ENCODE data around the gene CARMIL3. TPM values are rescaled to one million over a fixed set of nuclear protein-coding genes. Genes with fewer than 3 reads are reported as not detected.
"Not testable (repeated sequence)": the region's sequence is repeated elsewhere in the genome, so short reads cannot be mapped to it uniquely, and the experiment has no call there.

The CARMIL3 gene
- total RNA-seq, 1 donor from 2014 or later: 0.06 TPM

DNA sequence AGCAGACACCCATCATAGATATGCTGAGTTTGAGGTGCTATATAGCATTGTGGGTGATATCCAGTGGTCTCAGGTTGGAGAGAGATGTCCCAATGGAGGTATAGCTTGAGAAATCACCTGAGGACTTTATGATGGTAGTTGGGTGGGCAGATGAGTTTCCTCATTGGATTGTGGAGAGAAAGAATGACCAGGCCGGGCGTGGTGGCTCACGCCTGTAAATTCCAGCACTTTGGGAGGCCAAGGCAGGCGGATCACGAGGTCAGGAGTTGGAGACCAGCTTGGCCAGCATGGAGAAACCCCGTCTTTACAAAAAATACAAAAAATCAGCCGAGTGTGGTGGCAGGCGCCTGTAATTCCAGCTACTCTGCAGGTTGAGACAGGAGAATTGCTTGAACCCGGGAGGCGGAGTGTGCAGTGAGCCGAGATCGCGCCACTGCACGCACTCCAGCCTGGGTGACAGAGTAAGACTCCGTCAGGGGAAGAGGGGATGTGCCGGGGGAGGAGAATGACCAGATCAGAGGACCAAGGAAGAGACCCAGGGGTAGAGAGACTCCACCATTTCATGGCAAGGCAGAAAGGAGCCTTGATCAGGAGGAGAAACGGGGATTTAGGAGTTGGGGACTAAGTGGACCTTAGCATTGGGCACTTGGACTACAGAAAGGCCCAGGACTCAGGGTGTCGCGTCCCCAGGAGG is 41.5 kb downstream of the CARMIL3 start:
- DNase-seq (ENCODE audit: extremely low read depth, low read depth, low spot score): no peak

DNA sequence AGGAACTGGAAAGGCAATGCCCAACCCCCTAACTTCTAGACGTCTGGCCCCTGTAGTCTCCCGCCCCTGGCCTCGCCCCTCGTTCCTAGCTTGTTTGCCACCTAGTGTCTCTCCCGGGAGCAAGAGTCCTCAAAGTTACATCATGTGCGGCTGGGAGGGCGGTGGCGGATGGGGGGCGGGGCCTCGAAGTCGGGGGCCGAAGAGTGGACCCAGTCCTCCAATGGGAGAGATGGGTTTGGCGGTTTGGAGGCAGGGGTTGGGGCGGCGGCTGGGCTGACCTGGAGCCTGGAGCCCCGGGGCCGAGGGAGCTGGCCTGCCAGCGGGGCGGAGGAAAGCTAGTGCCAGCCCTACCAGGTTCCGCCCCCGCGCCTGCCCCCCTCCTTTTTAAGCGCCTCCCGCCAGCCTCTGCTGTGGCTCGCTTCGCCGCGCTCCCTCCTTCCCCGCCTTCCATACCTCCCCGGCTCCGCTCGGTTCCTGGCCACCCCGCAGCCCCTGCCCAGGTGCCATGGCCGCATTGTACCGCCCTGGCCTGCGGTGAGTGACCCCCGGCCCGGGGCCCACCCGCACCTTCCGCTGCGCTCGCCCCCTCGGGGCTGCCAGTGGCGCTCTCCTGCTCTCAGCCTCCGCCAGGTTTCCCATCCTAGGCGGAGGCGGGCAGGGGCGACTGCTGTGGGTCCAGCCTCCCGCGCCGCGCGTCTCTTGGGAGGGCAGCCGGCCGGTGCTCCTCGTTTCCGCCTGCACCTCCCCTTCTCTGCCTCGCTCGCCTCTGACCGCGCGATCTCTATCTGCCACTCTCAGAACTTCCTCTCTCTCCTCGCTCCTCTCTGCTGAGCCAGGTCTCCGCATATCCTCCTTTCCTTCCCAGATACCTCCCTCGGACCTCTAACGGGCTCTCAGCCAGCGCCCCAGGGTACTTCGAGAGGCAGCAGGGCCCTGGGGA is 42.4 kb downstream of the CARMIL3 start, which contains the start of gene PCK2:
Gene PCK2, plus strand, starts transcription at position 411 of the 940 bp plus-strand sequence. Its CDS starts 95 bp downstream, at position 506.
- DNase-seq (ENCODE audit: extremely low read depth, low read depth, low spot score): no peak

DNA sequence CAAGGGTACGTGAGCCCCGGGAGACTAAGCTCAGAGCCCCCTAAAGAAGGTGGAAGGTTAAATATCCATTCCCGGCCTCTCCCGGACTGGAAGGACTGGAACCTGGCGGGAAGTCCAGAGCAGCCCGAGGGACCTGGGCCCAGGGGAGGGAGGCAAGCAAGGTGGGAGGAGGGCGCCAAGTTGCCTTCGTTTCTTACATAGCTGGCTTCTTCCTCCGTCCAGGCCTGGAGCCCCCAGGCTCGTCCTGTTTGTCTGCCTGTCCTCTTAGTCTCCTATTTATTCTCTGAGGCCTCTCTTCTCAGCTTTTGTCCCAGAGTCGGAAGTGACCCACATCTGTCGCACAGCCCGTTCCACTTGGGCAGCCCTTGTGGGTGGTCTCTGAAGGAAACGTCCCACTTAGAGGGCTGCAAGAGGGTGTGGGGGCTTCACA is 43.0 kb downstream of the CARMIL3 start:
- no peak for DNase-seq (ENCODE audit: extremely low read depth, low read depth, low spot score)

DNA sequence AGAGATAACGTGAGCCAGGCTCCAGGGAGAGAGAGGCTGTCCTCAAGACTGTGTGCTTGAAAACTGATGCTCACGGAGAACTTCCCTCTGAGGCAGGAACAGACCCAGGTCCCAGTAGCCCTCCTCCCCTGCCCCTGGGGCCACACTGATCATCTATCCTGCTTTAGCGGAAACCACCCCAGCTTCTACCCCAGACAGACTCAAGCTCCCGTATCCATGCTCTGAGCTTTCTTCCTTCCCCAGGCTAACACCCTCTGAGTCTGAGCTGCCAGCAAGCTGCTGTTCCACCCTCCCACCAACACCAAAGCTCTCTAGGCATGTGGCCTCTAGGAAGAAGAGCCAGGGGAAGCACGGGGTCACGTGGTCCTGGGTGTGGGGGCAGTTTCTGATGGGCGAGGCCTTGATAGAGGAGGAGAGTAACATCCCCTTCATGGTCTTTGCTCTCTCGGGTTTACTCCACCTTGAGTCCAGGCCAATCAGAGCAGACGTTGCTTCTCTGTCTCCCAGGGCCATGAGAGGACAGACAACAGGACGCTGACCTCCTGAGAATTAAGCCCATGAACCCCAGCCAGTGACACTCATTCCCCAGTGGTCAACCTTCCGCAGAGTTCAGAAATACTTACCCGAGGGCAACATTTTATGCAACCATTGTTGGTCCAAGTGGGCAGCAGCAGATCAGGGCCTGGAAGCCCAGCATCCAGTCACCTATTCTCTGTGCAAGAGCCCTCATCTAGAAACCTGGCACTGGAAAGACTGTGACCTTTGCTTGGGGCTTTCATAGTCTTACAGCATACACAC is 43.7 kb downstream of the CARMIL3 start:
- no peak for DNase-seq (ENCODE audit: extremely low read depth, low read depth, low spot score)

DNA sequence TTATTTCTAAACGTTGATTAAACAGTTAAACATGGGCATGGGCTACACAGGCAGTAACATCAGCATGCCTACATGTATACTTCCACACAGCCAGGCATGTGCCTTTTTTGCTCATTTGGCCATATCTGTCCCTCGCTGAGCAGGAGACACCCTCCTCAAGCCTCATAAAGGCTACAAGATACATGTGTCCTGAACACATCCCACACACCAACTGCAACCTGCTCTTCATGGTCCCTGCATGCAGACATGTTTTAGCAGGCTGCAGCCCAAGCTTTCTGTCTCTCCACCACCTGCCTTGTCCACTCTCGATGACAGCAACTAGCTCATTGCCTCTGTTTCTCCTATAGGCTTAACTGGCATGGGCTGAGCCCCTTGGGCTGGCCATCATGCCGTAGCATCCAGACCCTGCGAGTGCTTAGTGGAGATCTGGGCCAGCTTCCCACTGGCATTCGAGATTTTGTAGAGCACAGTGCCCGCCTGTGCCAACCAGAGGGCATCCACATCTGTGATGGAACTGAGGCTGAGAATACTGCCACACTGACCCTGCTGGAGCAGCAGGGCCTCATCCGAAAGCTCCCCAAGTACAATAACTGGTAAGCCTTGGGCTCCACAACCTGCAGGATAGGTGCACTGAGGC is 44.9 kb downstream of the CARMIL3 start:
- DNase-seq (ENCODE audit: extremely low read depth, low read depth, low spot score): no peak

DNA sequence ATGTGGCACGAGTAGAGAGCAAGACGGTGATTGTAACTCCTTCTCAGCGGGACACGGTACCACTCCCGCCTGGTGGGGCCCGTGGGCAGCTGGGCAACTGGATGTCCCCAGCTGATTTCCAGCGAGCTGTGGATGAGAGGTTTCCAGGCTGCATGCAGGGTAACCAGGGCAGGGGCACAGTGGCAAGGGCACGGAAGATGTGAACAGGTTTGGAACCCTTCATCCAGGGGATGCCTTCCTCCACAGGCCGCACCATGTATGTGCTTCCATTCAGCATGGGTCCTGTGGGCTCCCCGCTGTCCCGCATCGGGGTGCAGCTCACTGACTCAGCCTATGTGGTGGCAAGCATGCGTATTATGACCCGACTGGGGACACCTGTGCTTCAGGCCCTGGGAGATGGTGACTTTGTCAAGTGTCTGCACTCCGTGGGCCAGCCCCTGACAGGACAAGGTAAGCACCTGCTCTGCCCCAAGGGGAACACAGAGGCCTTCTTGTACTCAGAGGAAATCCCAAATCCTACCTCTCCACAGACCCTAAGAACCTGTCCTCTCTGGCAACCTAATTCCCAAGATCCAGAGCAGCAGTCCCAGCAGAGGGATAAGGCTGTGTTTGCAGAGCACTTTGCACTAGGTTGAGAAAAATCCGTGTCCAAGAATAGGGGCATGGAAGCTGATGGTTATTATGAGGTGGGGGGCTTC is 46.6 kb downstream of the CARMIL3 start:
- no peak for DNase-seq (ENCODE audit: extremely low read depth, low read depth, low spot score)

DNA sequence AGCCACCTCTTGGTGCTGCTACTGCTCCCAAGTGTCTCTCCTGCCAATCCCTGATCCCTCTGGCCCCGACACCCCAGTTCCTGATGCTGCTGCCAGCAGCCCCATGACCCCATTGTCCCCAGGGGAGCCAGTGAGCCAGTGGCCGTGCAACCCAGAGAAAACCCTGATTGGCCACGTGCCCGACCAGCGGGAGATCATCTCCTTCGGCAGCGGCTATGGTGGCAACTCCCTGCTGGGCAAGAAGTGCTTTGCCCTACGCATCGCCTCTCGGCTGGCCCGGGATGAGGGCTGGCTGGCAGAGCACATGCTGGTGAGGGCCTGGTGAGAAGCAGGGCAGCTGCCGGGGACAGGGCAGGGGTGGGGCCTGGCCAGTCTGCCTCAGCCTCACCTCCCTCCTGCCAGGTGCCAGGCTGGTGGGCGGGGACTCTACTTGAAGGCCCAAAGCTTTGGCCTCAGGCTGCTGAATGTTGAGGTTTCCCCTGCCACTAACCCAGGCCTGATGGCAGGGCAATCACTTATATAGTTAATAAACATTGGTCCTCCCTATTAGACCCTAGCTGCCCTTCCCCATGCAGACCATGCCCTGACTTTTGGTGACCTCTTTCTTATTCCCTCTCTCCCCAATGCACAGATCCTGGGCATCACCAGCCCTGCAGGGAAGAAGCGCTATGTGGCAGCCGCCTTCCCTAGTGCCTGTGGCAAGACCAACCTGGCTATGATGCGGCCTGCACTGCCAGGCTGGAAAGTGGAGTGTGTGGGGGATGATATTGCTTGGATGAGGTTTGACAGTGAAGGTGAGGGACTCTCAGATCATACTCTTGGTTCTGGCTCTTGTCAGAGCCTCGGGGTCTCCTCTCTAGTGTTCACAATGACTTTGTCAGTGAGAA is 47.4 kb downstream of the CARMIL3 start:
- DNase-seq (ENCODE audit: extremely low read depth, low read depth, low spot score): no peak

DNA sequence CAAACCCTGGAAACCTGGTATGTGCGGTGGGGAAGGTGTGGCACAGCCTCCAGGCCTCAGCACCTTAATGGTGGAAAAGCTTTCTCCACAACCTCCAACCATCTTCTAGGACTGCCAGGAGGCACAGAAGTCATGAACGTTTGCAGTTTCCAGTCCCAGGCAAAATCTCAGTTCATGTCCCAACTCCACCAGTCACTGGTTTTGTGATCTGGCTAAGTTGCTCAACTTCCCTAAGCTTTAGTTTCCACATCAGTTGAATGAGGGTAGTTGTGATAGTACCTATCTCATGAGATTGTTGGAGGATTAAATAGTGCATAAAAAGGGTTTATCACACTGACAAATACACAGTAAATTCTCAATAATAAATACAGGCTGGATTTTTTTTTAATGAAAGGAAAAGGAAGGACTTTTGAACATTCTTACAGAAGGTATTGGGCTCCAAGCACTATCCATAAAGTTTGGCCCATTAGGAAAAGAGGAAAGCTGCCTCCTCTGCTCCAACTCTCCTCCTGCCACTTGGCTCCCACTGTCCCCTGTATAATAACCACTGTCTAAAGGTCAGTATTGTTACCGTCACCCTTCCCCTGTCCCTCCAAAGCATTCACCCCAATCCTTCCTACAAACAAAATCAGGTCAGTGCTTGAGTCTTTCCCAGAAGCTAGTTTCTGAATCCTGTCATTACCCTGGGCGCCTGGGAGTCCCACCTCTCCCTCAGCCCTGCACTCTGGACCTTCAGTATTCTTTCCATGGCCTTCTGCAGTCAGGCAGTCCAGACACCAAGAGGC is 48.6 kb downstream of the CARMIL3 start:
- no peak for DNase-seq (ENCODE audit: extremely low read depth, low read depth, low spot score)

DNA sequence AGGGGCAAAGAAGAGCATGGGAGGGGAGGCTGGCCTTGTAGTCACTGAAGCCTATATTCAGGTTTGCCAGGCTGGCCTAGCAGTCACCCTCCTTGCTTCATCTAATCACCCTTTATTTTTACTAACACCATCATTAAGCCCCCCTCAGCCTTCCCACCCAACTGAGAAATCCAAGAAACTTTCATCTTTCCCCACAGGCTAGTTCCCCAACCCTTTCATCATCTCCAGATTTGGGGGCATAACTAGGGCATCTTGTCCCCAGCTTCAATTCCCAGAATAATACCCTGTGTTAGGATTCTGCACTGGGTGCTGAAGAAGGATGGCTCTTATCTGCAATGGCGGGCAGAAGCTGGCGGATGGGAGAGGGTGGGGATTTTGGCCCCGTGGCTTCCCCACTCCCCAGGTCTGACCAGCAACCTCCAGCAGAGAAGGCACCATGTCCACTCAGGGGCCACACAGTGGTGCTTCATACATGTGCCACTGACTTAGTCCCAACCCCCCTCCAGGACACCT is 49.2 kb downstream of the CARMIL3 start:
- DNase-seq (ENCODE audit: extremely low read depth, low read depth, low spot score): no peak

DNA sequence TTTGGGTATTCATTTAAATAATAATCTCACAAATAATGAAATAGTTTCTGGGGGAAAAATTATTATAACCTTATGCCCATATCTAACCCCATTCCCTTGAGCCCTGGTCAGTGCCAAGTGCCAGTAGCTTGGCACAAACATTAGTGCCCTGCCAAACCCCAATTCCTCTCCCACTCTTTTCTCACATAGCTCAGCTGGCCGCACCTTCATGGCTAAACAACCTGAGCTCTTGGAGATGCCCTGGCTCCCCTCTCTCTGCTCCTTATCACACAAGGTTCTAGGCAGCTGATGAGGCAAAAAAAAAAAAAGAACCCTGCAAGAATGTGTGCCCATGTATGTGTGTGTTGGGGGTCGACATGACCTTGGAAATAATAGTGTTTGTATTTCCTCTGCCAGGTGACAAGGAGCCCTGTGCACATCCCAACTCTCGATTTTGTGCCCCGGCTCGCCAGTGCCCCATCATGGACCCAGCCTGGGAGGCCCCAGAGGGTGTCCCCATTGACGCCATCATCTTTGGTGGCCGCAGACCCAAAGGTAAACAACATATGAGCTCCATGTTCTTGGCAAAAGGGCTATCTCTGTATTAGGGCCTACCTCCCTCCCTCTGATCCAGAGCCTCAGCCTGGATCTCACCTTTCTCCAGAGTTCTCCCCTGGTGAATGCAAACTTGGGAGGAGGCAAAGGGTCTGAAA is 50.7 kb downstream of the CARMIL3 start:
- DNase-seq (ENCODE audit: extremely low read depth, low read depth, low spot score): no peak

DNA sequence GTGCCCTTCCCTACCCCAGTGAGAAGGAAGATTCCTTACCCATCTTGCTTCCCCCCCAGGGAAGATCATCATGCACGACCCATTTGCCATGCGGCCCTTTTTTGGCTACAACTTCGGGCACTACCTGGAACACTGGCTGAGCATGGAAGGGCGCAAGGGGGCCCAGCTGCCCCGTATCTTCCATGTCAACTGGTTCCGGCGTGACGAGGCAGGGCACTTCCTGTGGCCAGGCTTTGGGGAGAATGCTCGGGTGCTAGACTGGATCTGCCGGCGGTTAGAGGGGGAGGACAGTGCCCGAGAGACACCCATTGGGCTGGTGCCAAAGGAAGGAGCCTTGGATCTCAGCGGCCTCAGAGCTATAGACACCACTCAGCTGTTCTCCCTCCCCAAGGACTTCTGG is 51.6 kb downstream of the CARMIL3 start:
- no peak for DNase-seq (ENCODE audit: extremely low read depth, low read depth, low spot score)

DNA sequence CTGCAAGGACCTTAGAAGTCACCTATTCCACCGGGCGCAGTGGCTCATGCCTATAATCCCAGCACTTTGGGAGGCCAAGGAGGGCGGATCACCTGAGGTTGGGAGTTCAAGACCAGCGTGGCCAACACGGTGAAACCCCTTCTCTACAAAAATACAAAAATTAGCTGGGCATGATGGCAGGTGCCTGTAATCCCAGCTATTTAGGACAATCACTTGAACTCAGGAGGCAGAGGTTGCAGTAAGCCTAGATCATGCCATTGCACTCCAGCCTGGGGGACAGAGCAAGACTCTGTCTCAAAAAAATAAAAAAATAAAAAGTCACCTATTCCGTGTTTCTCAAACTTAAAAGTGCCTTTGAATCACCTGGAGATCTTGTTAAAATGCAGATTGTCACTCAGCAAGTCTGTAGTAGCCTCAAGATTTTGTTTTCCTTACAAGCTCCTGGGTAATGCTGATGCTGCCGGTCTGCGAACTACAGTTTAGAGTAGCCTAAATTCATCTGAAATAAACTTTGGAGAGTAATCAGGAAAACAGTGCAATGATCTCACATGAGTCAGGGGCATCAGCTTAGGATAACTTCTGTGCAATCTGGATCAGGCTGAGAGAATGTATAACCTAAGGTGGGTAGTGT is 53.9 kb downstream of the CARMIL3 start:
- not testable (repeated sequence) for DNase-seq (ENCODE audit: extremely low read depth, low read depth, low spot score)

DNA sequence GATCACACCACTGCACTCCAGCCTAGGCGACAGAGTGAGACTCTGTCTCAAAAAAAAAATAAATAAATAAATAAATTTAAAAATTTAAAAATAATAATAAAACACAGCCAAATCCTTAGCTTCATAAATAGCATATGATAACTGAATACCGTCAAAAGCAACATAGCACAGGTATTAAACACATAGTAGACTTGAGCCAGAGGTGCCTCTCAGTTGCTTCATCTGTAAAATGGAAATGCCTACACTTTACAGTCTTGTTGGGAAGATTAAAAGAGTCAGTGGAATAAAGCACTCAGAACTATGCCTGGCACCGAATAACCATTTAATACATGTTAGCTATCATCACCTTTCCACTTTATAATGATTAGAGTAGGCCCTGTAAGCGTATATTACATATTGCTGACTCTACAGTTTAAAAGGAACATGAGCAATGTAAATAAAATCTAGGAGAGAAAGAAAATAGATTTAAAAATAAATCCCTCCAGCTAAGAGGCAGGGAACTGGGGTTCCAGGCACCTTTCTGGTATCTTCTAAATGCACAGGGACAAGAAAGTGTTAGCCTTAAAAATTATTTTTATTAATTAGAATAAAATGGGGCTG is 55.0 kb downstream of the CARMIL3 start:
- no peak for DNase-seq (ENCODE audit: extremely low read depth, low read depth, low spot score)

DNA sequence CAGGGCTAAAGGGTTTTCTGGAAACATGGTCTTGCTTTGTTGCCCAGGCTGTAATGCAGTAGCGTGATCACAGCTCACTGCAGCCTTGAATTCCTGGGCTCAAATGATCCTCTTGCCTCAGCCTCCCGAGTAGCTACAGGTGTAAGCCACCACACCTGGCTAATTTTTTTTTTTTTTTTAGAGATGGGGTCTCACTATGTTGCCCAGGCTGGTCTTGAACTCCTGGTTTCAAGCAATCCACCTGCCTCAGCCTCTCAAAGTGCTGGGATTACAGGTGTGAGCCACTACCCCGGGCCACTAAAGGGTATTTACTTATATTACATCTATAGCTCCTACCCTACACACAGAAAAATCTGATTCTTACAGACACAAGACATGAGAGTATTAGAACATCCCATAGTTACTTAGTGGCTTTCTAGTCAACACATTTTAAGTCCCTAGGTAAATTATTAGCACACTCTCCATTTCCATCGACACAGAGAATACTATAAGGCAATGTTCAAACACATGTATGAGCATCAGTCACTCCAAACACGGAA is 56.6 kb downstream of the CARMIL3 start:
- DNase-seq (ENCODE audit: extremely low read depth, low read depth, low spot score): no peak

DNA sequence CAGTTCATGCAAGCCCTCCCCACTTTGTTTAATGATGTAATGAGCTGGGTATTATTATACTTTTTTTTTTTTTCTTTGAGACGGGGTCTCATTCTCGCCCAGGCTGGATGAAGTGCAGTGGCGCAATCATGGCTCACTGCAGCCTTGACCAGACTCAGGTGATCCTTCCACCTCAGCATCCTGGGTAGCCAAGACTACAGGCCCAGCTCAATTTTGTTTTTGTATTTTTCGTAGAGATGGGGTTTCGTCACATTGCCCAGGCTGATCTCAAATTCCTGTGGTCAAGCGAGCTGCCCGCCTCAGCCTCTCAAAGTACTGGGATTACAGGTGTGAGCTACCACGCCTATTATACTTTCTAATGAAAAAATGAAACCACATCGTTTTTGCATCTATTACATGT is 58.3 kb downstream of the CARMIL3 start:
- DNase-seq (ENCODE audit: extremely low read depth, low read depth, low spot score): no peak

DNA sequence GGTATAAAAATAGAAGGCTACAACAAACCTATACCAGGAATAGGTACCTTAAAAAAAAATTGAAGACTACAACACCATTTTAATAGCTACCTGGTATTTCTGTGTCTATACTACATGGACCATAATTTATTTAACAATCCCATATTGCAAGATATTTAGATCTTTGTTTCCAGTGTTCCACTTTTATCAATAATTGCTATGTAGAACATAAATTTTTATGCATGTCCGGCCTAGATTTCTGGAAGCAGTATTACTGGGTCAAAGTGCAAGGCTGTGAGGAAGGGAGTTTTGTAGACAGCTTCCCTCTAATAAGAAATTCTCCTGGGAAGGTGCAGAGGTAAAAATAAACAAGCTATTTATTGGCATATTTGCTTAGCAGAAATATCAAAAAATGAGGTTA is 58.7 kb downstream of the CARMIL3 start:
- no peak for DNase-seq (ENCODE audit: extremely low read depth, low read depth, low spot score)

Measured in glomerular endothelial cell (primary cell).